ENCODE data around the gene SLC43A2. TPM values are rescaled to one million over a fixed set of nuclear protein-coding genes. Genes with fewer than 3 reads are reported as not detected.

SLC43A2 gene
- total and polyA plus RNA-seq, 10 donors = 12.6 to 84.6 (median 61.2) TPM

DNA sequence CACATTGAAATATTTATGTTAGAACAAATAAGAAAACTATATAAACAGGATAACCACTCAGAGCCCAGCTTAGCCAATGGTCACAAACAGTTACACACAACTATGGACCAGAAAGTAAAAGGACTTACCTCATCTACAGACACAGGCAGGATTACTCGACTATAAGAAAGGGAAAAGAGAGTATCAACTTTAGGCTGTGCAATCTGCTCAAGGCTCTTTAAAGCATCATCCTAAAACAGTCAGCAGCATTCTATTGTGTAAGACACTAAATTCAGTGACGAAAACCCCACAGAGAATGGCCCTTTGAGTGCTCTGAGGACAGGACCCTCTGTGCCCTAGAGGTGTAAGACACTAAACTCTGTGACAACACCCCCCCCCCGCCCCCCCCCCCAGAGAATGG lies 70.2 kb downstream of the SLC43A2 start:
- 55 to 81% (median 65%) methylated on average over 2 to 3 of the region's 3 CpGs for WGBS, 5 donors
- no peak overlapping the region for H3K27ac ChIP-seq
- no peak for DNase-seq
- no peaks in the 10 kb centered on the region for H3K9me3 ChIP-seq
- H3K4me3 ChIP-seq = no peak overlapping the region
- H3K4me1 ChIP-seq = peaks cover 28 to 94% (median 75%) of the 10 kb centered on the region in 6 donors
- peaks cover 0 to 42% (median 0%) of the 10 kb centered on the region in 6 donors for H3K36me3 ChIP-seq
- intact Hi-C loops (cut with DNase I; ENCODE audit: low total_unique reads) = no loop called here
- TF ChIP-seq POLR2AphosphoS5 (IDR thresholded peaks at IDR 0.05) (no peak), POLR2A (IDR thresholded peaks at IDR 0.05) (no peak)
- TF ChIP-seq, protein P1, sequence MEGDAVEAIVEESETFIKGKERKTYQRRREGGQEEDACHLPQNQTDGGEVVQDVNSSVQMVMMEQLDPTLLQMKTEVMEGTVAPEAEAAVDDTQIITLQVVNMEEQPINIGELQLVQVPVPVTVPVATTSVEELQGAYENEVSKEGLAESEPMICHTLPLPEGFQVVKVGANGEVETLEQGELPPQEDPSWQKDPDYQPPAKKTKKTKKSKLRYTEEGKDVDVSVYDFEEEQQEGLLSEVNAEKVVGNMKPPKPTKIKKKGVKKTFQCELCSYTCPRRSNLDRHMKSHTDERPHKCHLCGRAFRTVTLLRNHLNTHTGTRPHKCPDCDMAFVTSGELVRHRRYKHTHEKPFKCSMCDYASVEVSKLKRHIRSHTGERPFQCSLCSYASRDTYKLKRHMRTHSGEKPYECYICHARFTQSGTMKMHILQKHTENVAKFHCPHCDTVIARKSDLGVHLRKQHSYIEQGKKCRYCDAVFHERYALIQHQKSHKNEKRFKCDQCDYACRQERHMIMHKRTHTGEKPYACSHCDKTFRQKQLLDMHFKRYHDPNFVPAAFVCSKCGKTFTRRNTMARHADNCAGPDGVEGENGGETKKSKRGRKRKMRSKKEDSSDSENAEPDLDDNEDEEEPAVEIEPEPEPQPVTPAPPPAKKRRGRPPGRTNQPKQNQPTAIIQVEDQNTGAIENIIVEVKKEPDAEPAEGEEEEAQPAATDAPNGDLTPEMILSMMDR (IDR thresholded peaks at IDR 0.05 in 8 of 11, conservative IDR thresholded peaks at IDR 0.05 in 3 of 11) = no peak
- H3K27me3 ChIP-seq (replicated peaks in 1 of 7) = no peaks in the 10 kb centered on the region

DNA sequence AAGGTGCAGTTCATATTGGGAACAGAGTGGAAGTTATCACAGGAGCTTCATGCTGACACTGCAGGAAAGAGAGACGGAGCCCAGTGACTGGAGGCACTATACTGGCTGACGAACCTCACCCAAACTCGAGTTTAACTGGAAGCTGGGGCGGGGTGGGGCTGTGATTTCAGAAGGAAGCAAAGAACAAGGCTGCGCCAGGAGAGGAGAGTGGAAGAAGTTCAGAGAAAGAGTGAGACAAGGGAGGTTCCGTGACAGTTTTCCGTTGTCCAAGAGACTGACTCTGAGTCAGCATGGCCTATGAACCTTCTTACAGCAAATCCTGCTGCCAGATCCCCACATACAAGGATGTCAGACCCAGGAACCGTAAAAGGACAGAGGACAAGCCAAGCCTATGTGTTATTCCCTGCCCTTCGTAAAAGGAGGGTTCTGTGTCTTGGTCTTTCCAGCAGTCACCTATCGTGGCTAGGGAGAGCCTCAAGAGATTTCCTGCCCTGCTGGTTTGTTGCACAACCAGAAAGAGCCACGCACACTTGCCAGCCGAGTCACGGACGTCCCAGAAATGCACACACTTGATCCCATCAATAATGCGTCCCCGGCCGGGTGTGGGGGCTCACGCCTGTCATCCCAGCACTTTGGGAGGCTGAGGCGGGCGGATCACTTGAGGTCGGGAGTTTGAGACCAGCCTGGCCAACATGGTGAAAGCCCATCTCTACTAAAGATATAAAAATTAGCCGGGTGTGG lies 71.1 kb downstream of the SLC43A2 start:
- Histone ChIP-seq H3K36me3 (peaks cover 0 to 50% (median 3%) of the 10 kb centered on the region in 6 donors), H3K4me1 (peaks cover 24 to 88% (median 68%) of the 10 kb centered on the region in 6 donors), H3K27me3 (replicated peaks in 1 of 7) (no peaks in the 10 kb centered on the region), H3K4me3 (no peak overlapping the region), H3K27ac (peak overlapping the region in 3 of 8 donors; percentile 42 to 86 (median 72)), H3K9me3 (no peaks in the 10 kb centered on the region)
- TF ChIP-seq POLR2AphosphoS5 (IDR thresholded peaks at IDR 0.05) (no peak), POLR2A (IDR thresholded peaks at IDR 0.05) (no peak)
- TF ChIP-seq, protein P1 (IDR thresholded peaks at IDR 0.05 in 8 of 11, conservative IDR thresholded peaks at IDR 0.05 in 3 of 11) = no peak
- peak; percentile 61 for DNase-seq
- intact Hi-C loops (cut with DNase I; ENCODE audit: low total_unique reads) = no loop called here
- 75 to 91% (median 80%) methylated on average over 22 of the region's 22 CpGs for WGBS, 5 donors

DNA sequence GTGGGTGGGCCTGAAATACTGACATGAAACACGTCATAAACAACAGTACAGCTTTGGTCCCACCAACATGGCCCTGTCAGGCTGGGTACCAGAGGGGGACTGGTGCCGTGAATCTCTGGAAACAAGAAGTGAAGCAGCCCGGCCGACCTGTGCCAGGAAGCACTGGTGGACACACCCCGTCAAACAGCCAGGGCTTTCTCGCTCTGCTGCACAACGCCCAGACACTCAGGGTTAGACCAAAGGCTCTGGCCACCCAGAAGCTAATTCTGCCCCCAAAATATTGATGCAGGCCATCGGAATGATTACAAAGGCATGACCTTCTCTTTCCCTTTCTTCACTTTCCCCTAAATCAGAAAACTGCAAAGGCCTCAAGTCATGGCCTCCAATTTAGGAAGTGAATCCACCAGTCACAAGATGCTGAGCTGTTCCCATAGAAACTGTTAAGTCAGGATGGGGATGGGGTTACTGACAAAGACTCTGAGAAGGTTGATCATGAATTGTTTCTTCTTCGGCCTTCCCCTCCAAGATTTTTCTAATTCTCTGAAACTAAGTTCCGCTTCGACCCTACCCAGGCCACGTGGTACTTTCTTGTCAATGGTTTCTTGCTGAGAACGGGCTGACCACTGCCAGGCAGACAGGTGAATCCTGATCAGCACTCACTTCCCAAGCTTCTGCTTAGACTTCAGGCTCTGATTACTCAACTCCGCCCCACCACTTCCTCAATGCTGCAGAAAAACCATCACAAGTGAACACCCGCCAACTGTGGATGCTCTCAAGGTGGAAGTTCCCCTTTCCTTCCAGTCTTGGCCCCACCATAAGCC lies 72.8 kb downstream of the SLC43A2 start:
- Histone ChIP-seq H3K27me3 (replicated peaks in 1 of 7) (no peaks in the 10 kb centered on the region), H3K4me1 (peaks cover 15 to 76% (median 57%) of the 10 kb centered on the region in 6 donors), H3K36me3 (peaks cover 0 to 67% (median 18%) of the 10 kb centered on the region in 6 donors), H3K4me3 (peak overlapping the region in 2 of 8 donors; percentile 5 to 35), H3K9me3 (no peaks in the 10 kb centered on the region), H3K27ac (peak overlapping the region; percentile 6 to 86 (median 48))
- TF ChIP-seq, protein P1 (IDR thresholded peaks at IDR 0.05 in 8 of 11, conservative IDR thresholded peaks at IDR 0.05 in 3 of 11) = no peak
- TF ChIP-seq POLR2A (IDR thresholded peaks at IDR 0.05) (no peak), POLR2AphosphoS5 (IDR thresholded peaks at IDR 0.05) (peak in 2 of 3 donors; percentile 34 to 42)
- WGBS, 5 donors = 32 to 47% (median 40%) methylated on average over 15 of the region's 15 CpGs
- peak; percentile 88 for DNase-seq
- intact Hi-C loops (cut with DNase I; ENCODE audit: low total_unique reads) = no loop called here

All from spleen (tissue), 11 donors.